H9 (cell line): ENCODE data around the gene ROBO1. TPM values are rescaled to one million over a fixed set of nuclear protein-coding genes. Genes with fewer than 3 reads are reported as not detected.

ENCODE experiments used
- DNase-seq: peaks from one replicate; pipeline ENCODE4 v3.0.0-alpha.2; 2017
- H2AFZ ChIP-seq: one replicate; pipeline ENCODE4 v1.6.1; 2013; ENCODE audit warnings: mild to moderate bottlenecking, low read length, control low read depth, moderate library complexity
- H2AK5ac ChIP-seq: 2 replicates; pipeline ENCODE4 v1.6.1; 2013; ENCODE audit warnings: low read length, control low read depth, mixed read lengths; ENCODE audit not compliant: insufficient read length
- H2BK120ac ChIP-seq: one replicate; pipeline ENCODE4 v1.6.1; 2013; ENCODE audit warnings: low read depth, mild to moderate bottlenecking, low read length, control low read depth, inconsistent platforms; ENCODE audit not compliant: poor library complexity, severe bottlenecking
- H2BK12ac ChIP-seq: 2 replicates; pipeline ENCODE4 v1.6.1; 2013; ENCODE audit warnings: low read length, control low read depth, mixed read lengths, low read depth; ENCODE audit not compliant: insufficient read length
- H2BK15ac ChIP-seq: 2 replicates; pipeline ENCODE4 v1.6.1; 2013; ENCODE audit warnings: low read depth, low read length, control low read depth
- H2BK20ac ChIP-seq: one replicate; pipeline ENCODE4 v1.6.1; 2013; ENCODE audit warnings: low read depth, mild to moderate bottlenecking, low read length, control low read depth, inconsistent platforms; ENCODE audit not compliant: poor library complexity, severe bottlenecking
- H2BK5ac ChIP-seq: 2 replicates; pipeline ENCODE4 v1.6.1; 2013; ENCODE audit warnings: low read length, control low read depth, mixed read lengths; ENCODE audit not compliant: insufficient read length
- H3K14ac ChIP-seq: 2 replicates; pipeline ENCODE4 v1.6.1; 2013; ENCODE audit warnings: low read length, control low read depth; ENCODE audit not compliant: insufficient read depth
- H3K18ac ChIP-seq: 2 replicates; pipeline ENCODE4 v1.6.1; 2013; ENCODE audit warnings: low read depth, mild to moderate bottlenecking, mixed read lengths, low read length, control low read depth; ENCODE audit not compliant: insufficient read length
- H3K23ac ChIP-seq: 2 replicates; pipeline ENCODE4 v1.6.1; 2013; ENCODE audit warnings: low read length, control low read depth, mixed read lengths, low read depth; ENCODE audit not compliant: insufficient read length
- H3K23me2 ChIP-seq: 2 replicates; pipeline ENCODE4 v1.6.1; 2013; ENCODE audit warnings: low read depth, mild to moderate bottlenecking, mixed read lengths, low read length, control low read depth; ENCODE audit not compliant: insufficient read length, poor library complexity, severe bottlenecking
- H3K27ac ChIP-seq: 2 replicates; pipeline ENCODE4 v1.5.1; 2013; ENCODE audit warnings: low read length, control low read depth, mixed read lengths, low read depth; ENCODE audit not compliant: insufficient read length
- H3K27me3 ChIP-seq: 2 replicates; pipeline ENCODE4 v1.6.1; 2013; ENCODE audit warnings: low read length, control low read depth, inconsistent platforms; ENCODE audit not compliant: insufficient read depth
- H3K4ac ChIP-seq: 2 replicates; pipeline ENCODE4 v1.6.1; 2013; ENCODE audit warnings: low read depth, mild to moderate bottlenecking, control low read depth, inconsistent platforms, low read length, moderate library complexity
- H3K4me1 ChIP-seq: 2 replicates; pipeline ENCODE4 v1.6.1; 2013; ENCODE audit warnings: low read length, control low read depth, inconsistent platforms; ENCODE audit not compliant: insufficient read depth
- H3K4me2 ChIP-seq: 2 replicates; pipeline ENCODE4 v1.6.1; 2013; ENCODE audit warnings: low read length, control low read depth, mixed read lengths; ENCODE audit not compliant: insufficient read length, insufficient read depth
- H3K56ac ChIP-seq: 2 replicates; pipeline ENCODE4 v1.6.1; 2013; ENCODE audit warnings: low read depth, mild to moderate bottlenecking, mixed read lengths, low read length, control low read depth; ENCODE audit not compliant: insufficient read length
- H3K79me1 ChIP-seq: 2 replicates; pipeline ENCODE4 v1.6.1; 2013; ENCODE audit warnings: low read depth, mild to moderate bottlenecking, moderate library complexity, low read length, control low read depth, inconsistent platforms; ENCODE audit not compliant: insufficient read depth, poor library complexity, severe bottlenecking
- H3K79me2 ChIP-seq: 2 replicates; pipeline ENCODE4 v1.6.1; 2013; ENCODE audit warnings: low read length, control low read depth, inconsistent platforms; ENCODE audit not compliant: insufficient read depth
- H3K9ac ChIP-seq: 2 replicates; pipeline ENCODE4 v1.6.1; 2013; ENCODE audit warnings: low read length, control low read depth, mixed read lengths; ENCODE audit not compliant: insufficient read length; ENCODE audit errors: extremely low read depth
- H3K9me3 ChIP-seq: one replicate; pipeline ENCODE4 v1.6.1; 2013; ENCODE audit warnings: low read depth, low read length, inconsistent platforms; ENCODE audit not compliant: control insufficient read depth
- H3T11ph ChIP-seq: one replicate; pipeline ENCODE4 v1.6.1; 2013; ENCODE audit warnings: mild to moderate bottlenecking, low read length, control low read depth, inconsistent platforms
- H4K20me1 ChIP-seq: one replicate; pipeline ENCODE4 v1.6.1; 2013; ENCODE audit not compliant: control insufficient read depth, insufficient read length, insufficient read depth
- H4K5ac ChIP-seq: 2 replicates; pipeline ENCODE4 v1.6.1; 2013; ENCODE audit warnings: low read depth, mild to moderate bottlenecking, mixed read lengths, low read length, control low read depth; ENCODE audit not compliant: insufficient read length
- H4K8ac ChIP-seq: replicated peaks from 2 replicates; pipeline ENCODE4 v1.6.1; 2013; ENCODE audit warnings: low read length, control low read depth, mixed read lengths, low read depth; ENCODE audit not compliant: insufficient read length
- H4K91ac ChIP-seq: 2 replicates; pipeline ENCODE4 v1.6.1; 2013; ENCODE audit warnings: low read depth, mild to moderate bottlenecking, moderate library complexity, mixed read lengths, low read length, control low read depth; ENCODE audit not compliant: insufficient read length
- H3K27ac Mint-ChIP-seq, 3 experiments: 2 replicates in 2 of 3; 3 replicates in 1 of 3; pipeline ENCODE4 v1.8.0; 2020 to 2021; ENCODE audit warnings: mixed read lengths in 3 of 3, mild to moderate bottlenecking in 1 of 3, moderate library complexity in 1 of 3
- H3K27me3 Mint-ChIP-seq: 2 replicates; pipeline ENCODE4 v1.8.0; 2021; ENCODE audit warnings: low read depth, mild to moderate bottlenecking, moderate library complexity, mixed read lengths
- H3K36me3 Mint-ChIP-seq, 3 experiments: 2 replicates in 2 of 3; 3 replicates in 1 of 3; pipeline ENCODE4 v1.8.0; 2020 to 2021; ENCODE audit warnings: low read depth in 3 of 3, mixed read lengths in 3 of 3; ENCODE audit not compliant: insufficient read depth in 1 of 3
- H3K4me1 Mint-ChIP-seq, 2 experiments: 2 replicates each; pipeline ENCODE4 v1.8.0; 2020; ENCODE audit warnings: mixed read lengths in 2 of 2
- H3K4me3 Mint-ChIP-seq, 2 experiments: 2 replicates in 1 of 2; 3 replicates in 1 of 2; pipeline ENCODE4 v1.8.0; 2020 to 2021; ENCODE audit warnings: mild to moderate bottlenecking in 2 of 2, mixed read lengths in 2 of 2, moderate library complexity in 1 of 2
- H3K9me3 Mint-ChIP-seq, 2 experiments: 2 replicates in 1 of 2; 3 replicates in 1 of 2; pipeline ENCODE4 v1.8.0; 2020; ENCODE audit warnings: mild to moderate bottlenecking in 2 of 2, mixed read lengths in 2 of 2, moderate library complexity in 1 of 2
- CTCF ChIP-seq: fragments of 200-600 bp; sonication (generic); conservative IDR thresholded peaks from 3 replicates; pipeline ENCODE4 v1.8.0; 2021; ENCODE audit warnings: antibody characterized with exemption, mild to moderate bottlenecking
- WGBS: extraction: QIAGEN DNeasy Blood & Tissue Kit; methylation state at CpG from one replicate; pipeline ENCODE4 v1.1.7; 2013; ENCODE audit warnings: missing lambda C conversion rate, low lambda C conversion rate, mixed read lengths; ENCODE audit not compliant: insufficient read length; ENCODE audit errors: extremely low coverage; 5-methylcytosine and 5-hydroxymethylcytosine counted together
- total RNA-seq: library from RNA; stranded (reverse); gene quantifications from 2 replicates; pipeline ENCODE4 v1.2.1, GENCODE V29; 2021

ROBO1 gene
- total RNA-seq, 1 experiment from 2014 or later: 62.7 TPM

- no peak overlapping the region for H3K9ac ChIP-seq
- H4K20me1 ChIP-seq: no peaks in the 10 kb centered on the region
- no peak overlapping the region for H2BK20ac ChIP-seq
- Mint-ChIP-seq H3K36me3 (no peaks in the 10 kb centered on the region), H3K27me3 (no peaks in the 10 kb centered on the region), H3K4me1 (peaks cover 11% of the 10 kb centered on the region in 2 experiments), H3K27ac (no peak overlapping the region), H3K4me3 (no peak overlapping the region), H3K9me3 (no peaks in the 10 kb centered on the region)
- no peak overlapping the region for H2BK12ac ChIP-seq
- no peak overlapping the region for H2AFZ ChIP-seq
- H3K4me2 ChIP-seq: no peak overlapping the region
- peak; percentile 58 for TF ChIP-seq CTCF
- no peaks in the 10 kb centered on the region for H3K79me2 ChIP-seq
- H4K8ac ChIP-seq: no peak overlapping the region
- H3T11ph ChIP-seq: no peak overlapping the region
- H3K4ac ChIP-seq: no peak overlapping the region
- no peaks in the 10 kb centered on the region for H3K23me2 ChIP-seq
- H4K5ac ChIP-seq: no peak overlapping the region
- H2BK120ac ChIP-seq: no peak overlapping the region
- no peak overlapping the region for H4K91ac ChIP-seq
- peak; percentile 46 for DNase-seq
- H3K14ac ChIP-seq: no peak overlapping the region
- no peaks in the 10 kb centered on the region for H3K79me1 ChIP-seq
- H2BK15ac ChIP-seq: no peak overlapping the region
- H3K4me1 ChIP-seq: no peaks in the 10 kb centered on the region
- no peak overlapping the region for H3K18ac ChIP-seq
- no peak overlapping the region for H2AK5ac ChIP-seq
- no peaks in the 10 kb centered on the region for H3K27me3 ChIP-seq
- WGBS: no CpG with 5 or more reads among the region's 9 CpGs
- H2BK5ac ChIP-seq: no peak overlapping the region
- no peak overlapping the region for H3K27ac ChIP-seq
- H3K56ac ChIP-seq: no peak overlapping the region
- no peaks in the 10 kb centered on the region for H3K9me3 ChIP-seq
- no peak overlapping the region for H3K23ac ChIP-seq
These were observed 43.6 kb downstream of the ROBO1 start for GRCh38 chr3:79724206-79724605.
